ENCODE data around the gene SLC25A6.

SLC25A6 gene

GRCh38 chrX:1420371-1420770 is 28.5 kb upstream of the SLC25A6 start:
- DNase-seq (ENCODE audit: low read depth), result no peak
- no peak overlapping the region for H3K4me3 ChIP-seq (ENCODE audit: control insufficient read depth, low read depth, low read length)
- no peak for TF ChIP-seq CTCF (IDR thresholded peaks at IDR 0.05; ENCODE audit: control insufficient read depth, insufficient read depth, low read depth, low read length, missing control alignments)

- DNase-seq (ENCODE audit: low read depth), result no peak
- no peak overlapping the region for H3K4me3 ChIP-seq (ENCODE audit: control insufficient read depth, low read depth, low read length)
- TF ChIP-seq CTCF (IDR thresholded peaks at IDR 0.05; ENCODE audit: control insufficient read depth, insufficient read depth, low read depth, low read length, missing control alignments), result no peak
These were observed 27.8 kb upstream of the SLC25A6 start for GRCh38 chrX:1419545-1420355.

- no peak overlapping the region for H3K4me3 ChIP-seq (ENCODE audit: control insufficient read depth, low read depth, low read length)
- no peak for TF ChIP-seq CTCF (IDR thresholded peaks at IDR 0.05; ENCODE audit: control insufficient read depth, insufficient read depth, low read depth, low read length, missing control alignments)
- DNase-seq (ENCODE audit: low read depth), result no peak
These were observed 27.1 kb upstream of the SLC25A6 start for GRCh38 chrX:1418901-1419544.

- H3K4me3 ChIP-seq (ENCODE audit: control insufficient read depth, low read depth, low read length), result no peak overlapping the region
- DNase-seq (ENCODE audit: low read depth), result no peak
- TF ChIP-seq CTCF (IDR thresholded peaks at IDR 0.05; ENCODE audit: control insufficient read depth, insufficient read depth, low read depth, low read length, missing control alignments), result no peak
These were observed 26.2 kb upstream of the SLC25A6 start for GRCh38 chrX:1417921-1418771.

GRCh38 chrX:1416965-1417760 is 25.2 kb upstream of the SLC25A6 start:
- H3K4me3 ChIP-seq (ENCODE audit: control insufficient read depth, low read depth, low read length), result no peak overlapping the region
- no peak for DNase-seq (ENCODE audit: low read depth)
- no peak for TF ChIP-seq CTCF (IDR thresholded peaks at IDR 0.05; ENCODE audit: control insufficient read depth, insufficient read depth, low read depth, low read length, missing control alignments)

- TF ChIP-seq CTCF (IDR thresholded peaks at IDR 0.05; ENCODE audit: control insufficient read depth, insufficient read depth, low read depth, low read length, missing control alignments), result no peak
- H3K4me3 ChIP-seq (ENCODE audit: control insufficient read depth, low read depth, low read length), result no peak overlapping the region
- DNase-seq (ENCODE audit: low read depth), result no peak
These were observed 24.4 kb upstream of the SLC25A6 start for GRCh38 chrX:1416327-1416784.
